ENCODE data around the gene SYT10.
"Not testable (repeated sequence)": the region's sequence is repeated elsewhere in the genome, so short reads cannot be mapped to it uniquely, and the experiment has no call there.

Gene SYT10

GRCh38 chr12:33331961-33332398 lies 107.6 kb downstream of the SYT10 start:
- H3K4me3 ChIP-seq (ENCODE audit: low read length in 2 of 2); H3K23ac ChIP-seq (ENCODE audit: low read depth, low read length, poor library complexity); H3K14ac ChIP-seq (ENCODE audit: low read length); H3K4me1 ChIP-seq (ENCODE audit: control insufficient read depth in 2 of 2, insufficient read depth in 1 of 2, low read depth in 1 of 2, low read length in 2 of 2); H3K9ac ChIP-seq (ENCODE audit: low read depth, low read length, poor library complexity); H3K4me2 ChIP-seq (ENCODE audit: insufficient read depth, low read length, poor library complexity, severe bottlenecking); H2BK120ac ChIP-seq (ENCODE audit: low read depth, low read length); H4K91ac ChIP-seq (ENCODE audit: low read depth, low read length, poor library complexity); H2AFZ ChIP-seq (ENCODE audit: low read length); DNase-seq (ENCODE audit: low spot score); H3K9me3 ChIP-seq (replicated peaks in 1 of 2; ENCODE audit: control insufficient read depth in 2 of 2, insufficient read depth in 1 of 2, low read depth in 1 of 2, low read length in 2 of 2); H3K79me1 ChIP-seq (ENCODE audit: low read depth, low read length); H3K18ac ChIP-seq (ENCODE audit: low read length); H4K8ac ChIP-seq (ENCODE audit: low read depth, low read length); H3K36me3 ChIP-seq (replicated peaks in 1 of 2; ENCODE audit: control insufficient read depth in 2 of 2, insufficient read depth in 2 of 2, low read length in 2 of 2); H2AK5ac ChIP-seq (ENCODE audit: low read depth, low read length); H2BK15ac ChIP-seq (ENCODE audit: low read length); H3K27me3 ChIP-seq (ENCODE audit: control insufficient read depth in 3 of 3, insufficient read depth in 3 of 3, low read depth in 1 of 3, low read length in 3 of 3); H2BK5ac ChIP-seq (ENCODE audit: low read length); H2BK12ac ChIP-seq (ENCODE audit: low read length); H3K4ac ChIP-seq (ENCODE audit: low read length); H3K27ac ChIP-seq (replicated peaks; ENCODE audit: low read length): not testable (repeated sequence)
- WGBS, 2 donors (ENCODE audit: extremely low coverage in 2 of 2, insufficient read length in 2 of 2, insufficient replicate concordance in 1 of 2): no CpG with 5 or more reads among the region's 15 CpGs

- Histone ChIP-seq H3K27me3 (ENCODE audit: control insufficient read depth in 3 of 3, insufficient read depth in 3 of 3, low read depth in 1 of 3, low read length in 3 of 3) (no peaks in the 10 kb centered on the region), H3K4me3 (ENCODE audit: low read length in 2 of 2) (no peak overlapping the region), H3K4me2 (ENCODE audit: insufficient read depth, low read length, poor library complexity, severe bottlenecking) (no peak overlapping the region), H3K4ac (ENCODE audit: low read length) (no peak overlapping the region), H3K79me1 (ENCODE audit: low read depth, low read length) (no peaks in the 10 kb centered on the region), H3K18ac (ENCODE audit: low read length) (no peak overlapping the region), H4K91ac (ENCODE audit: low read depth, low read length, poor library complexity) (no peak overlapping the region), H4K8ac (ENCODE audit: low read depth, low read length) (no peak overlapping the region), H2BK5ac (ENCODE audit: low read length) (no peak overlapping the region), H3K4me1 (ENCODE audit: control insufficient read depth in 2 of 2, insufficient read depth in 1 of 2, low read depth in 1 of 2, low read length in 2 of 2) (no peaks in the 10 kb centered on the region), H3K14ac (ENCODE audit: low read length) (no peak overlapping the region), H2AFZ (ENCODE audit: low read length) (no peak overlapping the region), H3K9me3 (replicated peaks in 1 of 2; ENCODE audit: control insufficient read depth in 2 of 2, insufficient read depth in 1 of 2, low read depth in 1 of 2, low read length in 2 of 2) (no peaks in the 10 kb centered on the region), H2AK5ac (ENCODE audit: low read depth, low read length) (no peak overlapping the region), H3K9ac (ENCODE audit: low read depth, low read length, poor library complexity) (no peak overlapping the region), H2BK120ac (ENCODE audit: low read depth, low read length) (no peak overlapping the region), H2BK12ac (ENCODE audit: low read length) (no peak overlapping the region), H3K27ac (replicated peaks; ENCODE audit: low read length) (no peak overlapping the region), H3K36me3 (replicated peaks in 1 of 2; ENCODE audit: control insufficient read depth in 2 of 2, insufficient read depth in 2 of 2, low read length in 2 of 2) (no peaks in the 10 kb centered on the region), H2BK15ac (ENCODE audit: low read length) (no peak overlapping the region), H3K23ac (ENCODE audit: low read depth, low read length, poor library complexity) (no peak overlapping the region)
- no peak for DNase-seq (ENCODE audit: low spot score)
- WGBS, 2 donors (ENCODE audit: extremely low coverage in 2 of 2, insufficient read length in 2 of 2, insufficient replicate concordance in 1 of 2): no CpG with 5 or more reads among the region's 2 CpGs
Measured at GRCh38 chr12:33330940-33331339, 108.7 kb downstream of the SYT10 start.
